Measurements from ENCODE around the gene NPTXR.
"Not testable (repeated sequence)": the region's sequence is repeated elsewhere in the genome, so short reads cannot be mapped to it uniquely, and the experiment has no call there.

Gene NPTXR

DNA sequence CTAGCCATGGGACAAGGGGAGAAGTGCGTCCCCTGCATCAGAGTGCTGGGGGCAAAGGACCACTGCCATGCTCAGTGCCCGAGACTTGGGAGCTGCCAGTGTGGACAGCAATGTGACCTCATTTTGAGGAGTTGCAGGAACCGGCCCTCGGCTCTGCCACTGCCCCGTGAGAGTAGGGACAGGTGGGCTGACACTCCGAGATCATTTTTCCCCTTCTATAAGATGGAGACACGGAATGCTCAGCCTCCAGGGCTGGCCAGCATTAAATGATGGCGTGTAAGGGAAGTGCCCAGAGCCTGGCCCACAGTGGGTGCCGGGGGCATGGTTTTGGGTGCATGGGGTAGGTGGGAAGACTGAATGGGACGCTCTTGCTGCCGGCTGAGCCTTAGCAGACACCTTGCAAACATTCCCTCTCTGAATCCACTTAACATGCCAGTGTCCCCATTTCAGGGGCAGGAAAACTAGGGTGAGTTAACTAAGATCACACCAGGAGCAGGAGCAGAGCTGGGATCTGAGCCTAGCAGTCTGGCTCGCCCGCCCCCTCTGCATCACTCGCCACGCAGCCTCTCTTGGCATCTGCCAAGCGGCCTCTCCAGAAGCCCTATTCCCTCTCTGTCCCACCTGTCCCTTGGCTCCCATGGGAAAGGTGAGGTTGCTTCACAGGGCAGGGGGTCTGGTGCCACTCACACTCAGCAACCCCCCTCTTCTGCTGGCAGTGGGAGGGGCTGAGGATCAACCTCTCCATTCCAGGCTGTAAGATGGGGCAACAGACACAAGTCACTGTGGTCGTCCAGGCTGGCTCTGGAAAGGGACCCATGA is 13.6 kb downstream of the NPTXR start:
- no peak for DNase-seq

DNA sequence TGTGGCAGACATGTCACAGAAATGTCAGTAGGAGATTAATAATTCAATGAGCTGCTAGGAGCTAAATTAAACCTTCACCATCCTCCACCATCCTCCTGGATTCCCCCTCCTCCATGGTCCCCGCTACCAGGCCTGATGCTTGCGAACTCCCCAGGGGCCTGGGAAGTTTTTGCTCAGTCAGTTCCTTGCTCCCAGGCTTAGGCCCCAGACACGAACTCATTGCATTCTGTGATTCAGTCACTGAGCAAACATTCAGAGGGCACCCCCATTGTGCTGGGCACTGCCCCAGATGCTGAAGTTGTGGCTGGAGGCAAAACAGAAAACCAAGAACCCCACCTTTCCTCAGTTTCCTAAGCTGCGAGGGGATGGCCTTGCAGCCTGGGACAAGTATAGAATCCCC is 14.3 kb downstream of the NPTXR start:
- no peak for DNase-seq

DNA sequence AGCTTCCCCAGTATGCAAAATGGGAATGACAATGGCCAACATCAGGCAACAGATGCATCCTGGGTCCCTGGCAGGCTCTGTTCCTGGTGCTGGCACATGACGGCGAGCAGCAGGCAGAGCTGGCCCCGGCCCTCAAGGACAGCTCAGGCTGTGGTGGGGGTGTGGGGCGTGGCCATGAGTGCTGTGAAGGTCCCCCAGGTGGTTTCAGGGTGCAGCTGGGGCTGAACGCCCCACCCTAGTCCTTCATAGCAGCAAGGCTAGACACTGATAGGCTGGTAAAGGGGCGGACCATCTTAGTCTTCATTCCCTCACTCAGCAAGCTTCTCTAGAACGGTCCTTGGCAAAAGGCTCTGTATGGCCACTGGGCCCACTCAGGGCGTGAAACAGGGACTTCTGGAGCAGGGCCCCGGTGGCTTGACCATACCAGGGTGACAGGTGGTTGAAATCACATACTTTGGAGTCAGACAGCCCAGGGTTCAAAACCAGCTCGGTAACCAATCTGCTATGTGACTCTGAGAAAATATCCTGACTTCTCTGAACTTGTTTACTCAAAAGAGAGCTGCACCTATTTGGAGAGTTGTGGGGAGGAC is 15.1 kb downstream of the NPTXR start:
- DNase-seq = no peak

- DNase-seq = no peak
These were observed 15.6 kb downstream of the NPTXR start for GRCh38 chr22:38828191-38828590.

GRCh38 chr22:38827510-38827909 is 16.3 kb downstream of the NPTXR start:
- DNase-seq = no peak

GRCh38 chr22:38826801-38827200 is 17.0 kb downstream of the NPTXR start:
- DNase-seq = no peak

GRCh38 chr22:38826386-38826785 is 17.4 kb downstream of the NPTXR start:
- DNase-seq = no peak

DNA sequence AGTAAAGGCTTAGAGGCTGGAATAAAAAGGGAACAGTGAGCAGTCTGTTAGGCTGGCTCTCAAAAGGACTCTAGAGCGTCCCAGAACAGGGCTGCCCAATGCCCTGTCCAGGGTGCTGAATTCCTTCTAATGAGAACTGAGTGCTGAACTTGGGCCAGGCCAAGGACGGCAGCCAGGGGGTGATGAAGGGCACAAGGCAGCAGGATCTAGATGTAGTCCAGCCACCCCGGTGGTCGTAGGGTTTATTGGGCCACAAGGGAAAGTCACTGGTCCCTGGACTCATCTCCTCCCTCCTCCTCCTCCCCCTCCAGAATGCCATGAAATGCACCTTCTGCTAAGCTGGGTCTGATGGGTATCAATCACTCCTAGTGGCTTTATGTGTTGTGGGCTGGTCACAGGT is 19.2 kb downstream of the NPTXR start:
- DNase-seq = peak; percentile 63 to 80

DNA sequence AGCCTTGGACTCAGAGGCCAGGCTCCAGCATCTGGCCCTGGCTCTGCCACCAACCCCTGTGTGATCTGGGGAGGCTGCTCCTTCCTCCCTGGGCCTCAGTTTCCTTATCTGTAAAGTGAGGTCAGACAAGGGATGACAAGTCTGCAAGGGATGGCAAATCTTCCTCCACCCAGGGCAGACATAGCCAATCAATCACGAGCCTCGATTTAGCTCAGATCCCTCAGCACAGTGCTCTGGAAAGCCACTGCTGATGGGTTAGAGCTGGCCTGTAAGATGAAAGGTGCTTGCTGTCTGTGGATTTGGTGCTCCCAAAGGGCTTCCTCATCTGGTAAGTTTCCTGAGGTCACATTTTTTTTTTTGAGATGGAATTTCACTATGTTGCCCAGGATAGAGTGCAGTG is 20.2 kb downstream of the NPTXR start:
- no peak for DNase-seq

DNA sequence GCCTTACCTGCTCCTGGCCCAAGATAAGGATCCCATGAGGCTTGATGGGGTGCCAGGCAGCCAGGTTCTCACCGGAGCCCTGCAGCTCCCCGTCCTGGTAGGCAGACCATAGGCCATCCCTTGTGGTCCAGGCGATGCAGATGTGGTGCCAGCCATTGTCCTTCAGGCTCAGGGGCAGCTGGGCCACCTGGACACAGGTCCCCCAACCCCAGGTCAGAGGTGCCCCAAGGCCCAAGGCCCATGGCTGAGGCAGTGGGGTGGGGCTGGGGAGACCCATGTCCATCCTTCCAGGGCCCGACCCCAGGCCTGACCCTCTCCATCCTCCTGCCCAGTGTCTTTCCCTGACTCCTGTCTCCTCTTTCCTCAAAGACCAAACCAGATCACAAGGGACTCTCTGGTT is 20.8 kb downstream of the NPTXR start:
- DNase-seq = no peak

DNA sequence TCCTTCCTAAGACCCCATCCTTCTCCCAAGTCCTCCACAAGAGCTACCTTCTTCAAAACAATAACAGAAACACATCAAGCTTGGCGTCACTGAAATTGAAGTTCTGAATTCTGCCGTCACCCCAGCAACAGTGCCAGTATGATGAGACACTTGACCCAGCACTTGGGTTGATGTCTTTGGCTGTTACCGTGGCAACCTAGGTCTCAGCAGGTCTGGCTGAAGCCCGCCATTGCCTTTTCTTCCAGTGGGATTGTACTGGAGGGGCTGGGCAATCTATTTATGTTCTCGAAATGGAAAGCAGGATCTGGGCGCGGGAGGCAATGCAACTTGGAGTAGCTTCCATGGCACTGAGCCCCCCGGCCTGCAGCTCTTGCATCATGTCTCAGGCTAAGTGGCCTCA is 23.8 kb downstream of the NPTXR start:
- DNase-seq = no peak

- no peak for DNase-seq
These were observed 24.4 kb downstream of the NPTXR start for GRCh38 chr22:38819387-38819940.

DNA sequence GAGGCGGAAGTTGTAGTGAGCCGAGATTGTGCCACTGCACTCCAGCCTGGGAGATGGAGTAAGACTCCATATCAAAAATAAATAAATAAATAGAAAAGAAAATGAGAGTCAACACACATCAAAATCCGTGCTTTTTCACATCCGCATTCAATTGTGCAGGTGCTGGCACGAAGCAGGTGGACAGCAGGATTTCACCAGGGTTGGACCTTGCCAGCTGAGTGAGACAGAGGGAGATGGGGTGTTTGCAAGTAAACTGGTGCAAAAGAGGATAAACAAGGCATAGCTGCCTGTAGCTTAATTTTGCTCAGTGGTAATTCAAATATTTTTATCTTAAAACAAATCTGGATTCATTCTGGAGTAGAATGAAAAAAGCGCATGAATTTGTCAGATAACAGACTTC is 26.6 kb downstream of the NPTXR start:
- DNase-seq = no peak

GRCh38 chr22:38815842-38816241 is 28.0 kb downstream of the NPTXR start:
- DNase-seq = no peak

GRCh38 chr22:38811241-38811640 is 32.6 kb downstream of the NPTXR start:
- no peak for DNase-seq

- not testable (repeated sequence) for DNase-seq
These were observed 38.7 kb downstream of the NPTXR start for GRCh38 chr22:38805041-38805593.

- DNase-seq = no peak
These were observed 41.1 kb downstream of the NPTXR start for GRCh38 chr22:38802671-38803121.

- no peak for DNase-seq
These were observed 44.4 kb downstream of the NPTXR start for GRCh38 chr22:38799265-38800002.

DNA sequence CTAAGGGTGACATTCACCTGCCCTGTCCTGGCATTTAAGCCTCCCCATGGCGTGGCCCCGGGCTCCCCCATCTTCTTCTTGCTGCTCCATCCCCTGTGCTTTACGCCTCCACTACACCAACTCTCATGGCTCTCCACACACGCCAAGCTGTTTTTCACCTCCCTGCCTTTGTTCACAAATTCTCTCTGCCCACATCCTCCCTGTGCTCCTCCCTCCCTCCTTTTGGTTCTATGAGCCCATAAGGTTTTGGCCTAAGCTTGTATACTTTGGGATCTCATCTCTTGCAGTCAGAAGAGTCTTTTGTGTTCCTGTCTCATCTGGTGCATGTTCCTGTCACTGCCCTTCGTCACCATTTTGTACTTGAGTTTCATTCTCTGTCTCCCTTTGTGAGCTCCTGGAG is 45.3 kb downstream of the NPTXR start:
- no peak for DNase-seq

- DNase-seq = no peak
These were observed 47.4 kb downstream of the NPTXR start for GRCh38 chr22:38796262-38796957.

DNA sequence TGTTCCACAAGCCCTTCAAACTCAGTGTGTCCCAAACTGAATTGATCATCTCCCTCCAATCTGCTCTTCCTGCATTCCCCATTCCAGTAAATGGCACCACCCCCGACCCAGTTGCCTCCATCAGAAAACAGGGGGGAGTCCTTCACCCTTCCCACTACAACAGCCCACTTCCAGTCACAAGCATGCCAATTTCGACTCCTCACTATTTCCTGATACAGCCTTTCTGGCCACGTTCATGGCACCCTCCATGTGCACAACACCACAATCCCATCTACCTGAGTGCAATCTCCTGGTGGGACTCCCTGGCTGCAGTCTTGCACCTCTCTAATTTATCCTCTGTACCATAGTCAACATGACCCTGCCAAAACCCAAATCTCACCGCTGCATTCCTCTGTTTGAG is 48.3 kb downstream of the NPTXR start:
- DNase-seq = no peak

DNA sequence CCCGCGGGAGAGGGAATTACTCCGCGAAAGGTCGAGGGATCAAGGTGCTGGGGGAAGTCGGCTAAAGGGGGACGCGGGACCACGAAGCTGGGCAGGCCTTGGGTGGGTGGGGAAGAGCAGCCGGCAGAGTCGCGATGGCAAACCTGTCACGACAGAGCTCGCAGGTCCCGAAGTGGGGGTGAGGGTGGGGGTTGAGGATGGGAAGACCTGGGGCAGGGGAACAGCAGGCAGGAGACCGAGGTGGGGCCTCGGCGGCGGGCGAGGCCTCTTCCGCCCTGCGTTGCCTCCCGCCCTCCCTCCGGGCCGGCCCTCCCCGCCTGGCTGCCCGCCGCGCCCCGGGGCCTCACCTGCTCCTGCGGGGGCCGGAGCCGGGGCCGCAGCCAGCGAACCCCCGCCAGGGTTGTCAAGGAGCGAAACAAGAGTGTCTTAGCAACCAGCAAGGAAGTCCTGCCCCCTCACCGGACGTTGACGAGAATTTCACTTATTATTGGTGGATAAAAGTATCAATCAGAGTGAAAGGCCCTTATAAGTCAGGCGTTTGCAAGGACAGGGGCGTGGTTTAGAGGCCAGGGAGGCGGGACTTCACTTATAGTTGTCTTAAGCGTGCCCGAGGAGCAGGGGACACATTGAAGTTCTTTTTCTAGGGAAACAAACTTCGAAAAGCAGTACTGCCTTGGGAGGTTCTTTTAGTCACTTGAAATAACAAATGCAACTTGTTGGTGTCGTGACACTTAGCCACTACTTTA is 49.9 kb downstream of the NPTXR start, which contains the start of gene DNAL4:
Gene DNAL4 (minus strand): TSS at position 423 of the 746 bp plus-strand sequence. CDS start 11,412 bp downstream, outside the sequence.
- DNase-seq = peak; percentile 97 to 100
